HepG2 (cell line): ENCODE measurements around the gene UBAC2. TPM values are rescaled to one million over a fixed set of nuclear protein-coding genes. Genes with fewer than 3 reads are reported as not detected.
A peak's percentile ranks its signal among the peaks of the same experiment; 100 is the strongest.

Experiments
- ATAC-seq: fragments of 200-7000 bp; cut with Tn5 transposase; 3 replicates; pipeline ENCODE4 v1.9.1; 2020; ENCODE audit warnings: mild to moderate bottlenecking, moderate library complexity
- BruUV-seq: library from RNA; stranded (reverse); fragments of 400-500 nt; replicated peaks from 2 replicates; lab custom pipeline; 2021; lab: Mats Ljungman, UMichigan
- CTCF ChIA-PET: fragments of 300-600 bp; formaldehyde crosslinking; extraction: SDS; loops from one replicate; lab custom pipeline; 2021; ENCODE audit warnings: low total read pairs, inconsistent platforms, low intra/inter-chr PET ratio; lab: Yijun Ruan, JAX
- POLR2A ChIA-PET: fragments of 350-600 bp; sonication (Branson Sonifier 250); formaldehyde crosslinking; loops from one replicate; lab custom pipeline; 2020; ENCODE audit warnings: antibody characterized with exemption, inconsistent platforms; lab: Yijun Ruan, JAX
- DNase-seq: peaks from one replicate; pipeline ENCODE4 v3.0.0-alpha.2; 2015; ENCODE audit warnings: low spot score
- FAIRE-seq: peaks from 3 replicates; lab custom pipeline; 2011; peaks lifted over from hg19 to GRCh38; lab: Jason Lieb, UNC
- H2AFZ ChIP-seq: one replicate; pipeline ENCODE4 v1.6.1; 2011; ENCODE audit warnings: low read length, inconsistent platforms
- H3K27ac ChIP-seq: fragments of 300-600 bp; 3 replicates; pipeline ENCODE4 v1.8.0; 2011; ENCODE audit warnings: mixed run types, mild to moderate bottlenecking, mixed read lengths, low read length, inconsistent platforms; ENCODE audit not compliant: insufficient read depth; ENCODE audit errors: extremely low read length
- H3K27me3 ChIP-seq, 2 experiments: fragments of 200-600 bp in 1 of 2; 2 replicates in 1 of 2; 3 replicates in 1 of 2; pipeline versions ENCODE4 v1.6.0 to v1.8.0; 2011; ENCODE audit warnings: low read length in 2 of 2, mild to moderate bottlenecking in 2 of 2, moderate library complexity in 2 of 2, inconsistent platforms in 1 of 2; ENCODE audit not compliant: insufficient read depth in 2 of 2, control insufficient read depth in 1 of 2
- H3K36me3 ChIP-seq, 2 experiments: fragments of 200-600 bp in 1 of 2; replicated peaks in 1 of 2; 2 replicates in 1 of 2; 3 replicates in 1 of 2; pipeline versions ENCODE4 v1.5.1 to v1.8.0; 2011; ENCODE audit warnings: low read length in 2 of 2, inconsistent platforms in 1 of 2; ENCODE audit not compliant: insufficient read depth in 2 of 2, control insufficient read depth in 1 of 2
- H3K4me1 ChIP-seq: 2 replicates; pipeline ENCODE4 v1.5.1; 2012; ENCODE audit warnings: low read length, inconsistent platforms; ENCODE audit not compliant: insufficient read depth
- H3K4me2 ChIP-seq: 2 replicates; pipeline ENCODE4 v1.6.0; 2011; ENCODE audit warnings: low read depth, low read length, inconsistent platforms
- H3K4me3 ChIP-seq, 3 experiments: fragments of 200-600 bp in 1 of 3; sonication (generic), shearing (Covaris generic) in 1 of 3; replicated peaks in 1 of 3; 2 replicates each; pipeline ENCODE4 v1.5.1; 2011 to 2016; ENCODE audit warnings: low read length in 3 of 3, inconsistent platforms in 2 of 3, low read depth in 2 of 3, mild to moderate bottlenecking in 2 of 3, control low read depth in 1 of 3, mixed read lengths in 1 of 3; ENCODE audit not compliant: insufficient read depth in 1 of 3
- H3K79me2 ChIP-seq: one replicate; pipeline ENCODE4 v1.6.1; 2011; ENCODE audit warnings: low read length, inconsistent platforms; ENCODE audit not compliant: insufficient read depth
- H3K9ac ChIP-seq: 2 replicates; pipeline ENCODE4 v1.6.0; 2011; ENCODE audit warnings: mild to moderate bottlenecking, low read depth, low read length, inconsistent platforms; ENCODE audit not compliant: insufficient read depth
- H3K9me3 ChIP-seq: 2 replicates; pipeline ENCODE4 v1.5.1; 2012; ENCODE audit warnings: mild to moderate bottlenecking, low read length
- H4K20me1 ChIP-seq: 2 replicates; pipeline ENCODE4 v1.6.0; 2011; ENCODE audit warnings: inconsistent platforms, mild to moderate bottlenecking, low read length, moderate library complexity; ENCODE audit not compliant: insufficient read depth
- NR2F1 ChIP-seq, 2 experiments: fragments of 450-650 bp in 1 of 2; formaldehyde crosslinking in 1 of 2; IDR thresholded peaks; 2 replicates each; pipeline versions ENCODE4 v1.5.0 to v1.6.1; 2016 to 2020; ENCODE audit warnings: mild to moderate bottlenecking in 1 of 2, missing compliant biosample characterization in 1 of 2, missing genetic modification reagents in 1 of 2, moderate library complexity in 1 of 2
- PRDM15 ChIP-seq: sonication (generic); formaldehyde crosslinking; IDR thresholded peaks from 2 replicates; pipeline ENCODE4 v1.4.0; 2020; ENCODE audit warnings: missing genetic modification reagents
- RBM22 ChIP-seq: fragments of 200-400 bp; formaldehyde crosslinking; optimal IDR thresholded peaks from 2 replicates; pipeline ENCODE3; 2017; ENCODE audit warnings: mild to moderate bottlenecking, low read length, moderate library complexity
- YY1 ChIP-seq: IDR thresholded peaks from 2 replicates; pipeline ENCODE4 v1.6.1; 2011; ENCODE audit warnings: low read length, low read depth, moderate library complexity, mild to moderate bottlenecking; ENCODE audit not compliant: insufficient read depth, insufficient replicate concordance
- ZFP36 ChIP-seq: fragments of 150-350 bp; IDR thresholded peaks from 2 replicates; pipeline ENCODE4 v1.6.1; 2018; ENCODE audit warnings: borderline replicate concordance, low read length, low read depth; ENCODE audit not compliant: partially characterized antibody
- ZFP90 ChIP-seq: sonication (generic); formaldehyde crosslinking; IDR thresholded peaks from 2 replicates; pipeline ENCODE4 v1.8.0; 2022; ENCODE audit warnings: missing genetic modification reagents, mild to moderate bottlenecking, inconsistent platforms, borderline replicate concordance
- ZNF644 ChIP-seq: IDR thresholded peaks from 2 replicates; pipeline ENCODE4 v1.6.1; 2016; ENCODE audit warnings: low read depth
- ZSCAN29 ChIP-seq: sonication (generic); formaldehyde crosslinking; conservative IDR thresholded peaks from 2 replicates; pipeline ENCODE4 v1.4.0; 2020; ENCODE audit warnings: mild to moderate bottlenecking, missing genetic modification reagents
- WGBS: methylation state at CpG from one replicate; pipeline ENCODE4 v1.1.6; 2017; ENCODE audit warnings: low lambda C conversion rate; 5-methylcytosine and 5-hydroxymethylcytosine counted together
- in situ Hi-C: cut with HindIII; loops from 2 replicates; pipeline ENCODE4 v1.10.0; 2017; ENCODE audit warnings: low pct_unique_long_range_greater_than_20kb; ENCODE audit not compliant: extremely low pct_ligation_motif_present
- intact Hi-C: fragments of 100-400 bp; cut with micrococcal nuclease; formaldehyde crosslinking; loops from one replicate; pipeline ENCODE4 v1.10.0; 2022; ENCODE audit not compliant: unreplicated experiment
- polyA plus RNA-seq, 8 experiments: library from polyadenylated mRNA; depleted of rRNA in 3 of 8; stranded (reverse) in 7 of 8; unstranded in 1 of 8; fragments of >200 nt; fragmentation: Illumina TruSeq in 4 of 8; extraction: Trizol in 4 of 8; gene quantifications; 2 replicates each; pipeline versions ENCODE4 v1.2.1 to v1.2.3, GENCODE V29; 2011 to 2016; ENCODE audit warnings: low read depth in 4 of 8, missing spikeins in 1 of 8, mixed read lengths in 1 of 8; ENCODE audit not compliant: insufficient read depth in 1 of 8
- total RNA-seq, 5 experiments: library from RNA; depleted of rRNA; stranded (reverse); fragments of >200 nt; fragmentation: Illumina TruSeq; extraction: Trizol; gene quantifications; 2 replicates each; pipeline ENCODE4 v1.2.3, GENCODE V29; 2016; ENCODE audit warnings: low read depth in 1 of 5
- TF ChIP-seq, protein P1 (sequence below): sonication (generic); formaldehyde crosslinking; IDR thresholded peaks from 2 replicates; pipeline ENCODE4 v1.5.0; 2020; ENCODE audit warnings: mild to moderate bottlenecking, missing genetic modification reagents, borderline replicate concordance

The UBAC2 gene
- total and polyA plus RNA-seq, 2 of the 13 experiments (the other 11 are each of a cell fraction or from before 2014, with no cell fraction given) = 61.3 to 80.8 TPM

DNA sequence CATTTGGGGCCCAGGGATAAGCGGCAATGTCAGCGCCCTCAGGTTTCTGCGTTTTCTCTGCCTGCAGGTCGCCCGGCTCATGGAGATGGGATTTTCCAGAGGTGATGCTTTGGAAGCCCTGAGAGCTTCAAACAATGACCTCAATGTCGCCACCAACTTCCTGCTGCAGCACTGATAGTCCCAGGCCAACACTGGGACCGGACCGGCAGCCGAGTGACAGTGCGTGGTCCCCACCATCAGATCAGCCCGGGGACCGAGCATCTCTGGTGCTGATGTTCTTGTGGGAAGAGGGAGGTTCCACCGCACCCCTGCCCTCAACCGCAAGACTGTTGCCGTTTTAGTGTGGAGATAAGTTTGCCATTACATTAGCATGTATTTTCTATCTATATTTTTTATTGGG lies 184.5 kb downstream of the UBAC2 start (continued):
- TF ChIP-seq, protein P1, sequence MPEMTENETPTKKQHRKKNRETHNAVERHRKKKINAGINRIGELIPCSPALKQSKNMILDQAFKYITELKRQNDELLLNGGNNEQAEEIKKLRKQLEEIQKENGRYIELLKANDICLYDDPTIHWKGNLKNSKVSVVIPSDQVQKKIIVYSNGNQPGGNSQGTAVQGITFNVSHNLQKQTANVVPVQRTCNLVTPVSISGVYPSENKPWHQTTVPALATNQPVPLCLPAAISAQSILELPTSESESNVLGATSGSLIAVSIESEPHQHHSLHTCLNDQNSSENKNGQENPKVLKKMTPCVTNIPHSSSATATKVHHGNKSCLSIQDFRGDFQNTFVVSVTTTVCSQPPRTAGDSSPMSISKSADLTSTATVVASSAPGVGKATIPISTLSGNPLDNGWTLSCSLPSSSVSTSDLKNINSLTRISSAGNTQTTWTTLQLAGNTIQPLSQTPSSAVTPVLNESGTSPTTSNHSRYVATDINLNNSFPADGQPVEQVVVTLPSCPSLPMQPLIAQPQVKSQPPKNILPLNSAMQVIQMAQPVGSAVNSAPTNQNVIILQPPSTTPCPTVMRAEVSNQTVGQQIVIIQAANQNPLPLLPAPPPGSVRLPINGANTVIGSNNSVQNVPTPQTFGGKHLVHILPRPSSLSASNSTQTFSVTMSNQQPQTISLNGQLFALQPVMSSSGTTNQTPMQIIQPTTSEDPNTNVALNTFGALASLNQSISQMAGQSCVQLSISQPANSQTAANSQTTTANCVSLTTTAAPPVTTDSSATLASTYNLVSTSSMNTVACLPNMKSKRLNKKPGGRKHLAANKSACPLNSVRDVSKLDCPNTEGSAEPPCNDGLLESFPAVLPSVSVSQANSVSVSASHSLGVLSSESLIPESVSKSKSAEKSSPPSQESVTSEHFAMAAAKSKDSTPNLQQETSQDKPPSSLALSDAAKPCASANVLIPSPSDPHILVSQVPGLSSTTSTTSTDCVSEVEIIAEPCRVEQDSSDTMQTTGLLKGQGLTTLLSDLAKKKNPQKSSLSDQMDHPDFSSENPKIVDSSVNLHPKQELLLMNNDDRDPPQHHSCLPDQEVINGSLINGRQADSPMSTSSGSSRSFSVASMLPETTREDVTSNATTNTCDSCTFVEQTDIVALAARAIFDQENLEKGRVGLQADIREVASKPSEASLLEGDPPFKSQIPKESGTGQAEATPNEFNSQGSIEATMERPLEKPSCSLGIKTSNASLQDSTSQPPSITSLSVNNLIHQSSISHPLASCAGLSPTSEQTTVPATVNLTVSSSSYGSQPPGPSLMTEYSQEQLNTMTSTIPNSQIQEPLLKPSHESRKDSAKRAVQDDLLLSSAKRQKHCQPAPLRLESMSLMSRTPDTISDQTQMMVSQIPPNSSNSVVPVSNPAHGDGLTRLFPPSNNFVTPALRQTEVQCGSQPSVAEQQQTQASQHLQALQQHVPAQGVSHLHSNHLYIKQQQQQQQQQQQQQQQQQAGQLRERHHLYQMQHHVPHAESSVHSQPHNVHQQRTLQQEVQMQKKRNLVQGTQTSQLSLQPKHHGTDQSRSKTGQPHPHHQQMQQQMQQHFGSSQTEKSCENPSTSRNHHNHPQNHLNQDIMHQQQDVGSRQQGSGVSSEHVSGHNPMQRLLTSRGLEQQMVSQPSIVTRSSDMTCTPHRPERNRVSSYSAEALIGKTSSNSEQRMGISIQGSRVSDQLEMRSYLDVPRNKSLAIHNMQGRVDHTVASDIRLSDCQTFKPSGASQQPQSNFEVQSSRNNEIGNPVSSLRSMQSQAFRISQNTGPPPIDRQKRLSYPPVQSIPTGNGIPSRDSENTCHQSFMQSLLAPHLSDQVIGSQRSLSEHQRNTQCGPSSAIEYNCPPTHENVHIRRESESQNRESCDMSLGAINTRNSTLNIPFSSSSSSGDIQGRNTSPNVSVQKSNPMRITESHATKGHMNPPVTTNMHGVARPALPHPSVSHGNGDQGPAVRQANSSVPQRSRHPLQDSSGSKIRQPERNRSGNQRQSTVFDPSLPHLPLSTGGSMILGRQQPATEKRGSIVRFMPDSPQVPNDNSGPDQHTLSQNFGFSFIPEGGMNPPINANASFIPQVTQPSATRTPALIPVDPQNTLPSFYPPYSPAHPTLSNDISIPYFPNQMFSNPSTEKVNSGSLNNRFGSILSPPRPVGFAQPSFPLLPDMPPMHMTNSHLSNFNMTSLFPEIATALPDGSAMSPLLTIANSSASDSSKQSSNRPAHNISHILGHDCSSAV (CRISPR knock-in tag) = no peak
- TF ChIP-seq NR2F1 (CRISPR knock-in tag; IDR thresholded peaks at IDR 0.05) = no peak
- no peak for TF ChIP-seq YY1
- TF ChIP-seq, all 625 proteins: peak for 0

- intact Hi-C loops (no loop called here), in situ Hi-C loops (no loop called here)
- no peak overlapping the region for H3K9ac ChIP-seq
- H3K9me3 ChIP-seq = no peaks in the 10 kb centered on the region
- no peak overlapping the region for H2AFZ ChIP-seq
- no peak for FAIRE-seq
- no peaks in the 10 kb centered on the region for H3K4me1 ChIP-seq
- CTCF ChIA-PET = interaction anchor here (3.4 kb wide), 1 partner anchor 51 kb away, joined by 45 read pairs; no protein-coding TSS in a partner anchor
- no peaks in the 10 kb centered on the region for H3K79me2 ChIP-seq
- POLR2A ChIA-PET = no interaction called here
- H3K4me3 ChIP-seq = no peak overlapping the region
- H4K20me1 ChIP-seq = no peaks in the 10 kb centered on the region
- H3K27me3 ChIP-seq = no peaks in the 10 kb centered on the region; a peak in 1 of 5 replicates
- DNase-seq = no peak
- no peak for ATAC-seq
- H3K27ac ChIP-seq = no peak overlapping the region
- H3K4me2 ChIP-seq = no peak overlapping the region
- WGBS = 97% methylated on average over 4 of the region's 6 CpGs
- peaks cover 3 to 4% of the 10 kb centered on the region in 2 experiments; a peak in 4 of 5 replicates for H3K36me3 ChIP-seq
- BruUV-seq = TSS peak; percentile 56
- TF ChIP-seq ZNF644 (no peak), PRDM15 (CRISPR knock-in tag) (no peak), RBM22 (peak; percentile 14), ZSCAN29 (no peak), ZFP36 (no peak), ZFP90 (no peak)
These were observed 185.3 kb downstream of the UBAC2 start for GRCh38 chr13:99385940-99386339.
